ENCODE results near the gene DAGLA.
A peak's percentile ranks its signal among the peaks of the same experiment; 100 is the strongest.

DAGLA gene

GRCh38 chr11:61765550-61766253 is 85.5 kb downstream of the DAGLA start:
- no peak for DNase-seq (ENCODE audit: low read depth)

DNA sequence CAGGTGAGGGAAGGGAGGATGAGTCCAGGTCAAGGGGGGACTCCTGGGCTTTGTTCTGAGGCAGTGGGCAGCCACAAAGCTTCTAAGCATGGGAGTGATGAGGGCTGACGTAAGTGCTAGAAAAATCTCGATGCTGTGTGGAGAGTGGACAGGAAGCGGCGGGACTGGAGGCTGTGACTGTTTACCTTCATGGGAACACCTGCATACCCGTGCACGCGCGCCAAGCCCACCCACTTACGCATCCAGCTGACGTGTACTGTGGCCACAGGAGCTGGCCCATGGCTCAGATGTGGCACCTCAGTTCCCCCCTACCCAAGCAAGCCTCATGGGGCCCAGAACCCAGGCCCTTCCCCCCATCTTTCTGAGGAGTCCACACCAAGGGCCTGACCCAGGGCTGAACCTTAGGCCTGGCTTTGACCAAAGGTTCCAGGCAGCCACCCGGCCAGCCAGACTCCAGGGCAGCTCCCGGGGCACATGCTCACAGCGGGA is 86.2 kb downstream of the DAGLA start:
- no peak for DNase-seq (ENCODE audit: low read depth)

DNA sequence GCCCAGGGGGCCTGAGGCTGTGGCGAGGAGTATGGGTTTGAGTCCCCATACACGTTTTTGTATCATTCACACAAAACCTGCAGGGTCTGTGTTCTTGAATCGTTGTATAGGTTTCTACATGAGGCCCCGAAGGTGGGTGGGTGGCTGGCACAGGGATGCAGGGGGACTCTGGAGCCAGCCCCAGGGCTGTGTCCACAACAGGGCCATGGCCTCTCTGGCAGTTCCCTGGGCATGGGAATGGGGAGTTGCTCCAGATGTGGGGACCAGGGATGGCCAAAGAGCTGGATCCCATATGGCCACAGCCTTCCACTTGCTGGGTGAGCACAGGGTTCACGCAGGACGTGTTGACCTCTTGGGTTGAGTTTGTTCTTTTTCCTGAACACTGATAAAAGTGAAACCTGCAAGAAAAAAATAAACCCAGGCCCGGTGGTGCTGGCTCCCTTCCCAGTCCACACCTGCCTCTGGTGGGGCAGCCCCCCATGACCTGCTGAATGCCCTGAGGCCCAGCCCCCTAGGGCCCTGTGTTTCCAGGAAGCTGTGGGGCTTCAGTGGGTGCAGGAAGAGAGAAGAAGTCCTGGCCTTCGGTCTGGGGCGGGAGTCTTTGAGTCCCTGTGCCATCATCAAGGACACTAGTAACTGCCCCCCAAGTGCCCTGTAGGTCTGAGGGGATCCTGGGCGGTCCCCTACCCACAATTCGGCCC is 88.3 kb downstream of the DAGLA start:
- no peak for DNase-seq (ENCODE audit: low read depth)

- peak; percentile 39 for DNase-seq (ENCODE audit: low read depth)
Observed at GRCh38 chr11:61769169-61769920, 89.2 kb downstream of the DAGLA start.

DNA sequence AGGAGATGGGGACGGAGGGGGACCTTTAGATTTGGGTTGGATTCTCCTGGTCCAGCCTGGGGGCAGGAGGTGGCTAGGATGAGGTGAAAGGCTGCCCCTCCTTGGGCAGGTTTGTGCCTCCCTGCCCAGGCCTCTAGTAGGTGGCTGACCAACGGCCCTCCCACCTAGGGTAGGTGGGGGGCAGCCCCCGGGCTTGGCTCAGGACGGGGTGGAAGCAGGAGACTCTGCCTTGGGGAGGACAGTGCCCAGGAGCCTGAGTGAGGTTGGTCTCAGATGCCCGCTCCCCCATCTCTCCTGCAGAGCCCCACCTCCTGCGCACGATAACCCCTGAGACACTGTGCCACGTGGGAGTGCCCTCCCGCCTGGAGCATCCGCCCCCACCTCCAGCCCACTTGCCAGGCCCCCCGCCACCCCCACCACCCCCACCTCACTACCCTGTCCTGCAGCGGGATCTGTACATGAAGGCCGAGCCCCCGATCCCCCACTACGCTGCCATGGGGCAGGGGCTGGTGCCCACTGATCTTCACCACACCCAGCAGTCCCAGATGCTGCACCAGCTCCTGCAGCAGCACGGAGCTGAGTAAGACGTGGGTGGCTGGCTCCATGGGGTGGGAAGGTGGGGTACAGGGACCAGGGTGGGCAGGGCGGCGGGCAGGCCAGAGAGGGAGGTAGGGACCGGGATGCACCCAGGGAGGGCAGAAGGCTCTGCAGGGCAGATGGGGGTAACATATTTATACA is 89.9 kb downstream of the DAGLA start:
- no peak for DNase-seq (ENCODE audit: low read depth)

GRCh38 chr11:61771195-61771894 is 91.2 kb downstream of the DAGLA start:
- DNase-seq (ENCODE audit: low read depth) = no peak

GRCh38 chr11:61771985-61772455 is 91.8 kb downstream of the DAGLA start:
- DNase-seq (ENCODE audit: low read depth) = no peak

- DNase-seq (ENCODE audit: low read depth) = no peak
Observed at GRCh38 chr11:61773356-61773755, 93.2 kb downstream of the DAGLA start.

DNA sequence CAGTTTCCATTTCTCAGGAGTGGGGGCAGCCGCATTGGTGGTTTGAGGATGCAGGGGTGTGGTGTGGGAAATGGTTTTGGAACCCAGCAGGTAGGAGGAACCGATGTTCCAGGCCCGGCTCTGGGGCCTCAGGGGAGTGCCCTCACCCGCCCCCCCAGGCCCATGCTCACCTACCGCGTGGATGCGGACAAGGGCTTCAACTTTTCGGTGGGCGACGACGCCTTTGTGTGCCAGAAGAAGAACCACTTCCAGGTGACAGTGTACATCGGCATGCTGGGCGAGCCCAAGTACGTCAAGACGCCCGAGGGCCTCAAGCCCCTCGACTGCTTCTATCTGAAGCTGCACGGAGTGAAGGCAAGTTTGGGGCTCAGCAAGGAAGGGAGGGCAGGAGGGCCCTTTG is 93.6 kb downstream of the DAGLA start:
- DNase-seq (ENCODE audit: low read depth) = no peak

- DNase-seq (ENCODE audit: low read depth) = no peak
Observed at GRCh38 chr11:61774411-61774810, 94.2 kb downstream of the DAGLA start.

DNA sequence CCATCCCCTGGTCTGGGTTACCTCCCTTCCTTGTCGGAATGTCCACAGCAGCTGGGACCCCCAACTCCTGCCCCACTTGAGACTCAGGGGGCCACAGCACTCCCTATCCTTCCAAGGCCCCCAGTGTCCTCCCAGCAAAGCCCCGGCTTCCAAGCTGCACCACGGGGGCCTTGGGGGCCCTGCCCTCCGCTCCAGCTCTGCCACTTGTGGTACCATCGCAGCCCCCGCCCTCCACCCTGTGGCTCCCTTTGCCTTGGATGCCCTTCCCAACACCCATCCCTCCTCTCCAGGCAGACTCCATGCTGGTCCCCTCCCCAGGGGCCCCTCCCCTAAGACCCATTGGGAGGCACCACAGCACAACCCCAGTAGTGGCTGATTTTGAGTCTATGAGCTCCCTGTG is 94.9 kb downstream of the DAGLA start:
- no peak for DNase-seq (ENCODE audit: low read depth)

DNA sequence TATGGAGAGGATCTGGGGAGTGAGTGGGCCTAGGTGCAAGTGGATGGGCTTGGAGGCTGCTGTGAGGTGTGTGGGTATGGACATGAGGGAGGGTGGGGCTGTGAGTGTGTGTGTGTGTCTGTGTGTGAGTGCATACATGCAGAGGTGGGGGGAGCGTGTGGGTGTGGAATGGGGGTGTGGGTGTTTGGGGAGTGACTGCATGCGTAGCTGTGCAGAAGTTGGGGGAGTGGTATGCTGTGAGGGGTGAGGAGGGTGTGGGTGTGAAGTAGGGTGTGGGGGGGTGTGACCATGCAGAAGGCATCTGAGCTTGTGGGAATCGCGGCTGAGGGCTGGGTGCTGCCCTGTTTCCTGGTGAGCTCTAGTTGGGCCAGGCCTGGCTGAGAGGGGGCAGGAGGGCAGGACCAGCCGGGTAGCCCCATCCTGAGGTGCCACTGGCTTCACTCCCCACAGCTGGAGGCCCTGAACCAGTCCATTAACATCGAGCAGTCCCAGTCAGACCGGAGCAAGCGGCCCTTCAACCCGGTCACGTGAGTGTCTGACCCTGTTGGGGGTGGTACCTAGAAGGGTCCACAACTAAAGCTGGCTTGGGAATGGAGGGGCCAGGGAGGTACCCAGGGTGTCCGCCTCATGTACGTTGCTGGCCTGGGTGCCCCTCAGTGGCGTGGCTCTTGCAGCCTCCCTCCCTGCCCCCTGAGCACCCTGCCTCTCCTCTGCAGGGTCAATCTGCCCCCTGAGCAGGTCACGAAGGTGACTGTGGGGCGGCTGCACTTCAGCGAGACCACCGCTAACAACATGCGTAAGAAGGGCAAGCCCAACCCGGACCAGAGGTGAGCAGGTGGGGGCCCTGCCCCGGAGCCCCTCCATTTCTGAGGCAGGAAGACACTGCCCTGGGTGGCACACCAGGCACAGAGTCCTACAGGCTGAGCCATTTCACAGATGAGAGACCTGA is 95.7 kb downstream of the DAGLA start:
- DNase-seq (ENCODE audit: low read depth) = no peak

DNA sequence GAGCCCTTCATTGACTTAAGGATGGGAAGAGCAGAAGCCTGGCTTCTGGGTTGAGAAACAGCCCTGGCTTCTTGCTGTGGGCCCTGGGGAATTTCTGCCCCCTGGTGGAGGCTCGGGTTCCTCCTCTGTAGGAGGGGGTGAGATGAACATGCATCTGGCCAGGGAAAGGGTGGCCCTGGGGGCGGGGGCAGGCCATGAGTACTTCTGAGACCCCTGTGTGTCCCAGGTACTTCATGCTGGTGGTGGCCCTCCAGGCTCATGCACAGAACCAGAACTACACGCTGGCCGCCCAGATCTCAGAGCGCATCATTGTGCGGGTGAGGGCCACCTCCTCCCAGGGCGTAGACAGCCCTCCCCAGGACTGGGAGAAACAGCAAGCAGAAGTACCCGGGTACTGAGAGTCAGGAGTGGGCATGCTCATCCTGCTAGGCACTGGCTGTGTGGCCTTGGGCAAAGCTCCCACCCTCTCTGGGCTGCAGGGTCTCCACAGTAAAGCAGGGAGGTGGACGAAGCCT is 96.4 kb downstream of the DAGLA start:
- DNase-seq (ENCODE audit: low read depth) = peak; percentile 74

DNA sequence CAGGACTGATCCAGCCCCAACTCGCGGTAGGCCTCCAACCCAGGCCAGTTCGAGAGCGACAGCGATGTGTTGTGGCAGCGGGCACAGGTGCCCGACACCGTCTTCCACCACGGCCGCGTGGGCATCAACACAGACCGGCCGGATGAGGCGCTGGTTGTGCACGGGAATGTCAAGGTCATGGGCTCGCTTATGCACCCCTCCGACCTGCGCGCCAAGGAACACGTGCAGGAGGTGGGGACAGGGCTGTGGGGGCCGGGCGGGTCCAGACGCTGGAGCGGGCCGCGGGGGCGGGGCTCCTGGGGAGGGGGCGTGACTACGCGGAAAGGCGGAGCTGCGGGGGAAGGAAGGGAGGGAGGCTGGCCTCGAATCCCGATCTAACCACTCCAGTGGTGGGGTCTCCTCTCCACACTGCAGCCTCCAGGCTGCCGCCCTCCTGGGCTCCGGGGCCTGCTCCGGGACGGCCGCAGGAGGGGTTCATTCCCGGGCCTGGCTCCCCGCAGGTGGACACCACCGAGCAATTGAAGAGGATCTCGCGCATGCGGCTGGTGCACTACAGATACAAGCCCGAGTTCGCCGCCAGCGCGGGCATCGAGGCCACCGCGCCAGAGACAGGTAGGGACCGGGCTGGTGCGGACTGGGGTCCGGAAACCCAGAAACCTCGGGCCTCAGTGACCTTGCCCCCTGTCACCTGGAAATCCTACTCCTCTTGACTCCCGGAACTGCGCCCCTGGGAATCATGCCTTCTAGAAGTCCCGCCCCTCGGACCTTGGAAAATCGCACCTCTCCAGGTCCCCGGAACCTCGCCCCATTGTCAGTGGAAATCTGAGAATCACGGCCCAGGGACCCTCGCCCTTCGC is 97.3 kb downstream of the DAGLA start:
- no peak for DNase-seq (ENCODE audit: low read depth)

GRCh38 chr11:61778357-61778886 is 98.2 kb downstream of the DAGLA start:
- no peak for DNase-seq (ENCODE audit: low read depth)

GRCh38 chr11:61778920-61779650 is 98.9 kb downstream of the DAGLA start:
- no peak for DNase-seq (ENCODE audit: low read depth)

DNA sequence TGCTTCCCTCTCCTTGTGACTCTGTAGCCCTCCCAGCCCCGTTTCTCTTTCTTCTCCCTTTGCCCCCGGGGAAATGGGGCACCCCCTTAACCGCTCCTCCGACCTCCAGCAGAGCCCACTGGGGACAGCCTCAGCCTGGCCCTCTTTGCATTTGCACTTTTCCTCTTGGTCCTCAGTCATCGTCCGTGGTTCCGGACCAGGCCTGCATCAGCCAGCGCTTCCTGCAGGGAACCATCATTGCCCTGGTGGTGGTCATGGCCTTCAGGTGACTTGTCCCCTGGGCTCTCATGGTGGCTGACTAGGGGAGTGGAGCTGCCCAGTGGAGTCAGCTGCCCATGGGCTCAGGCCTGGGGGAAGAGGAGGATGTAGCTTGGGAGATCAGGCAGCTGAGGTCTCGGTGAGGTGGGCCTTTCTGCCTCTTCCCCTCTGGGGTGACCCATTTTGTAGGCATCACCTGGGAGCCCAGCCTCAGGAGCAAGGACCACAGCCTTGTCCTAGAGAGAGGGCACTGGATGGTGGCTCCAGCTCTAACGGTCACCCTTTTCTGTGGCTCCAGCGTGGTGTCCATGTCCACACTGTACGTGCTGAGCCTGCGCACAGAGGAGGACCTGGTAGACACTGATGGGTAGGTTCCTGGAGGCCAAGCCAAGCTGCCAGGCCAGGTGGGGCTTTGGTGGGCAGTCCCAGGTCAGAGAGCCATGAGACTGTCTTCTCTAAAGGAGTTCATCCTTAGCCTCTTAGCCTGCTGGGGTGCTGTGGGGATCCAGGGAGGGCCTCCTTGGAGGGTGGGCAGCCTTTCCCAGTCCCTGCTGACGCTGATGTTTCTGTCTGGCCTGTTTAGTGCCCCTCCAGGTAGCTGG is 99.7 kb downstream of the DAGLA start:
- no peak for DNase-seq (ENCODE audit: low read depth)

Measured in ELR (cell line).